Thyroid gland (tissue), 4 donors: ENCODE measurements around the gene MRPL52. TPM values are rescaled to one million over a fixed set of nuclear protein-coding genes. Genes with fewer than 3 reads are reported as not detected.

Source experiments
- DNase-seq, 2 donors: peaks; one replicate each; pipeline ENCODE4 v3.0.0-alpha.2; 2019
- H3K27ac ChIP-seq, 3 donors: fragments of 200-600 bp; sonication (generic); 1 replicate in 2 of 3; 2 replicates in 1 of 3; pipeline ENCODE4 v1.5.1; 2016 to 2019; ENCODE audit warnings: mild to moderate bottlenecking in 1 of 3, moderate library complexity in 1 of 3
- H3K27me3 ChIP-seq: fragments of 200-600 bp; sonication (generic); one replicate; pipeline ENCODE4 v1.5.1; 2019
- H3K36me3 ChIP-seq, 2 donors: fragments of 200-600 bp; sonication (generic); one replicate each; pipeline ENCODE4 v1.5.1; 2016 to 2019
- H3K4me1 ChIP-seq, 2 donors: fragments of 200-600 bp; sonication (generic); one replicate each; pipeline ENCODE4 v1.5.1; 2017 to 2019
- H3K4me3 ChIP-seq, 3 donors: fragments of 200-600 bp; sonication (generic); replicated peaks in 1 of 3; 1 replicate in 2 of 3; 2 replicates in 1 of 3; pipeline ENCODE4 v1.5.1; 2016; ENCODE audit warnings: mild to moderate bottlenecking in 1 of 3
- H3K9me3 ChIP-seq: fragments of 200-600 bp; sonication (generic); one replicate; pipeline ENCODE4 v1.5.1; 2017
- POLR2A ChIP-seq, 2 donors: fragments of 450-650 bp; IDR thresholded peaks; one replicate each; pipeline ENCODE4 v1.6.1; 2017; ENCODE audit warnings: antibody characterized with exemption in 2 of 2, mild to moderate bottlenecking in 2 of 2, moderate library complexity in 1 of 2
- whole genome bisulfite sequencing, 2 donors: methylation state at CpG; one replicate each; pipeline ENCODE4 v1.1.5; 2017; 5-methylcytosine and 5-hydroxymethylcytosine counted together
- intact Hi-C: fragments of 100-400 bp; cut with DNase I; formaldehyde crosslinking; loops from one replicate; pipeline ENCODE4 v1.15.1; 2023
- total RNA-seq, 4 donors: library from RNA; depleted of rRNA; stranded (reverse); fragments of >200 nt; gene quantifications; one replicate each; pipeline ENCODE4 v1.2.3, GENCODE V29; 2016
- TF ChIP-seq, protein P1 (sequence below), 6 experiments: fragments of 200-600 bp in 3 of 6; fragments of 450-650 bp in 3 of 6; sonication (generic) in 3 of 6; IDR thresholded peaks; one replicate each; pipeline ENCODE4 v1.5.1; 2016 to 2019; ENCODE audit warnings: antibody characterized with exemption in 6 of 6, mild to moderate bottlenecking in 2 of 6, inconsistent platforms in 1 of 6, moderate library complexity in 1 of 6

The MRPL52 gene
- total RNA-seq, 4 donors from 2014 or later, result 43.7 to 166 (median 76.3) TPM

DNA sequence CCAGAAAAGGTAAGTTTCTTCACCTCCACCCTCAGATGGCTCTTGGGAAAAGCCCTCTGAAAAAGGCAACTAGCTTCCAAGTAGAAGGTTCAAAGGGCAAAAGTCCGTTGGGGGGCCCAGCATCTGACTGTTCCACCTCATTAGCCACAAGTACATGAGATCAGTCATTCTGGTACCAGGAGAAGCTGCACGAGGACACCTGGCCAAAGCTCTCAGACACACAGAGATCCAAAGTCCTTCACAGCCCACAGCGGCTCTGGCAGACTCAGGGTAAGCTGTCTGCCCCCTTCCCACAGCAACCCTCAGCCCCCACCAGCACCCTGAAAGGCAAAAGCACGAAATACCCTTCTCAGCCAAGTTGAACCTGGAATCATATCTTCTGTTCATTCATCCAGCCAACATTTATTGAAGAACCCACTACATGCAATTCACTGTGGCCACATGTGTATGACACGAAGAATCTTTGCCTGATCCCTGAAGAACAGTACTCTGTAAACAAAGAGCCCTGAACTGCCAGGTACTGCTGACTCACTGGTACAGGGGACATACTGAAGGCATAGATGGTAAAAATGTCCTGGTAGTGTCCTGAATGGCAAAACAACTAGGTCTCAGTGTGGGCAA is 33.5 kb upstream of the MRPL52 start:
- no peak for DNase-seq
- H3K36me3 ChIP-seq, result no peaks in the 10 kb centered on the region
- H3K27me3 ChIP-seq, result no peaks in the 10 kb centered on the region
- no peaks in the 10 kb centered on the region for H3K9me3 ChIP-seq
- no peak overlapping the region for H3K27ac ChIP-seq
- no peak for TF ChIP-seq POLR2A (IDR thresholded peaks at IDR 0.05)
- TF ChIP-seq, protein P1, sequence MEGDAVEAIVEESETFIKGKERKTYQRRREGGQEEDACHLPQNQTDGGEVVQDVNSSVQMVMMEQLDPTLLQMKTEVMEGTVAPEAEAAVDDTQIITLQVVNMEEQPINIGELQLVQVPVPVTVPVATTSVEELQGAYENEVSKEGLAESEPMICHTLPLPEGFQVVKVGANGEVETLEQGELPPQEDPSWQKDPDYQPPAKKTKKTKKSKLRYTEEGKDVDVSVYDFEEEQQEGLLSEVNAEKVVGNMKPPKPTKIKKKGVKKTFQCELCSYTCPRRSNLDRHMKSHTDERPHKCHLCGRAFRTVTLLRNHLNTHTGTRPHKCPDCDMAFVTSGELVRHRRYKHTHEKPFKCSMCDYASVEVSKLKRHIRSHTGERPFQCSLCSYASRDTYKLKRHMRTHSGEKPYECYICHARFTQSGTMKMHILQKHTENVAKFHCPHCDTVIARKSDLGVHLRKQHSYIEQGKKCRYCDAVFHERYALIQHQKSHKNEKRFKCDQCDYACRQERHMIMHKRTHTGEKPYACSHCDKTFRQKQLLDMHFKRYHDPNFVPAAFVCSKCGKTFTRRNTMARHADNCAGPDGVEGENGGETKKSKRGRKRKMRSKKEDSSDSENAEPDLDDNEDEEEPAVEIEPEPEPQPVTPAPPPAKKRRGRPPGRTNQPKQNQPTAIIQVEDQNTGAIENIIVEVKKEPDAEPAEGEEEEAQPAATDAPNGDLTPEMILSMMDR (IDR thresholded peaks at IDR 0.05), result no peak
- intact Hi-C loops, result no loop called here
- no peak overlapping the region for H3K4me3 ChIP-seq
- no peaks in the 10 kb centered on the region for H3K4me1 ChIP-seq
- 53 to 67% methylated on average over 3 to 5 of the region's 5 CpGs for WGBS, 2 donors

- H3K36me3 ChIP-seq, result no peaks in the 10 kb centered on the region
- H3K27ac ChIP-seq, result no peak overlapping the region
- intact Hi-C loops, result no loop called here
- H3K27me3 ChIP-seq, result no peaks in the 10 kb centered on the region
- TF ChIP-seq POLR2A (IDR thresholded peaks at IDR 0.05), result no peak
- TF ChIP-seq, protein P1 (IDR thresholded peaks at IDR 0.05), result no peak
- DNase-seq, result no peak
- H3K4me1 ChIP-seq, result no peaks in the 10 kb centered on the region
- 59% methylated on average over 5 of the region's 5 CpGs for WGBS, 2 donors
- no peak overlapping the region for H3K4me3 ChIP-seq
- H3K9me3 ChIP-seq, result no peaks in the 10 kb centered on the region
Measured at GRCh38 chr14:22797017-22797917, 32.4 kb upstream of the MRPL52 start.

- intact Hi-C loops, result no loop called here
- Histone ChIP-seq H3K27ac (no peak overlapping the region), H3K4me1 (no peaks in the 10 kb centered on the region), H3K36me3 (no peaks in the 10 kb centered on the region), H3K4me3 (no peak overlapping the region), H3K27me3 (no peaks in the 10 kb centered on the region), H3K9me3 (no peaks in the 10 kb centered on the region)
- no peak for DNase-seq
- TF ChIP-seq, protein P1 (IDR thresholded peaks at IDR 0.05), result no peak
- TF ChIP-seq POLR2A (IDR thresholded peaks at IDR 0.05), result no peak
- WGBS, 2 donors, result 32 to 40% methylated on average over 2 of the region's 2 CpGs
Measured at GRCh38 chr14:22798528-22798927, 31.2 kb upstream of the MRPL52 start.

DNA sequence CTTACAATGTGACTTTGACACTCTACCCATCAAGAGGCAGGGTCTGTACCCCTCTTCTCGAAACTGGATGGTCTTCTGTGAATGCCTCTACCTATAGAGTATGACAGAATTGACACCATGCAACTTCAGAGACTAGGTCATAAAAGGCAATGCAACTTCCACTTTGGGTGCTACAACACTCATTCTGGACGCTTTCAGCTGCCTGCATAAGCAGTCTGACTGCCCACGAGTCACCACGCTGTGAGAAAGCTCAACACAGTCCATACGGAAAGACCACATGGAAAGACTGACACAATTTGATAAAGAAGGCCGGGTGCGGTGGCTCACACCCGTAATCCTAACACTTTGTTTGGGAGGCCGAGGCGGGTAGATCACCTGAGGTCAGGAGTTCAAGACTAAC is 29.3 kb upstream of the MRPL52 start:
- H3K27ac ChIP-seq, result no peak overlapping the region
- 93 to 95% methylated on average over 10 of the region's 10 CpGs for WGBS, 2 donors
- H3K4me3 ChIP-seq, result no peak overlapping the region
- intact Hi-C loops, result no loop called here
- H3K9me3 ChIP-seq, result no peaks in the 10 kb centered on the region
- H3K27me3 ChIP-seq, result no peaks in the 10 kb centered on the region
- H3K4me1 ChIP-seq, result no peaks in the 10 kb centered on the region
- H3K36me3 ChIP-seq, result no peaks in the 10 kb centered on the region
- no peak for DNase-seq
- TF ChIP-seq POLR2A (IDR thresholded peaks at IDR 0.05), result no peak
- TF ChIP-seq, protein P1 (IDR thresholded peaks at IDR 0.05), result no peak

DNA sequence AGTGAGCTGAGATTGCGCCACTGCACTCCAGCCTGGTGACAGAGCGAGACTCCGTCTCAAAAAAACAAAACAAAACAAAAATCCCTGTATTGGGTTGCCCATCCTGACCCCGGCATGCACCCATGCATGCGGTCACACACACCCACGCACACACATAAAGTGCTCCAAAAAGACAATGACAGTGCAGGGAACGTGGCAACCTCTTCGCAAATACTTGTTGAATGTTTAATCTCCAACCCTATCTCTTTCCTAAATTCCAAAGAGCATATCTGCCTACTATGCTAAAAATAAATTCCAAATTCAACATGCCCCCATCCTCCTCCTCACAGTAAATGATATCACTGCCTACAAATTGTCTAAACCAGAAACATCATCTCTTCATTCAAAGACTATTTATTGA is 28.0 kb upstream of the MRPL52 start:
- no peaks in the 10 kb centered on the region for H3K9me3 ChIP-seq
- WGBS, 2 donors, result 82 to 89% methylated on average over 8 of the region's 8 CpGs
- no peak overlapping the region for H3K27ac ChIP-seq
- DNase-seq, result no peak
- H3K4me1 ChIP-seq, result no peaks in the 10 kb centered on the region
- intact Hi-C loops, result no loop called here
- H3K27me3 ChIP-seq, result no peaks in the 10 kb centered on the region
- TF ChIP-seq, protein P1 (IDR thresholded peaks at IDR 0.05), result no peak
- TF ChIP-seq POLR2A (IDR thresholded peaks at IDR 0.05), result no peak
- no peaks in the 10 kb centered on the region for H3K36me3 ChIP-seq
- no peak overlapping the region for H3K4me3 ChIP-seq
